Stimulated activated CD4-positive, alpha-beta T cell treated with anti-CD3 and anti-CD28 coated beads, Interleukin-15, amount 100 ng/mL, for 48 hours (primary cell): ENCODE measurements around the gene BAZ2B.

Experiments used
- DNase-seq, 2 donors: peaks; one replicate each; pipeline ENCODE4 v3.0.0-alpha.2; 2020; ENCODE audit warnings: low read depth in 2 of 2

Gene BAZ2B

DNA sequence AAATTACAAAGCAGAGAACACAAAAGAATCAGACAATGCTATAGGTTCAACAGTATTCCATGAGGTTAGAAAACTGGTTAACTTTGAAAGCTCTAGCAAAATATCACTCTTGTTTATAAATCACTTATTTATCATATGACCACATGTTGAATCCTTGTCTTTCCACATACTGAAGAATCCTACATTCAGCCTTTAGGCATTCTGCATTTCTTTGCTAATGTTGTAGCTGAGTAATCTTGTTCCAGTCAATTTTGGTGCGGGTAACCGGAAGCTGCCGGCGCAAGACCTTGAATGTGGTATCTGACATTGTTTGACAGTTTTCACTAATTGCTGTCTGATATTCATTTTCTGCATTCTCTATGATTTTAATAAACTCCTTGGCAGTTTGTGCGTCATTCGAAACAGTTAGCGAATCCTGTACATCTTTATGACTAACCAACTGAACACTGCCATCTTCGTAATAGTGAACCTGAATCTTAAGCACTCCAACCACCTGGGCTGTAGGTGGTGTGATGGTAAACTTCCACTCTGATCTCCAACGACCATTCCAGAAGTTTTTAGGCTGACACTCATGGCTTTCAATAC lies 154.1 kb downstream of the BAZ2B start:
- no peak for DNase-seq

- no peak for DNase-seq
Measured at GRCh38 chr2:159461076-159461475, 155.3 kb downstream of the BAZ2B start.

- no peak for DNase-seq
Measured at GRCh38 chr2:159460227-159460626, 156.1 kb downstream of the BAZ2B start.

DNA sequence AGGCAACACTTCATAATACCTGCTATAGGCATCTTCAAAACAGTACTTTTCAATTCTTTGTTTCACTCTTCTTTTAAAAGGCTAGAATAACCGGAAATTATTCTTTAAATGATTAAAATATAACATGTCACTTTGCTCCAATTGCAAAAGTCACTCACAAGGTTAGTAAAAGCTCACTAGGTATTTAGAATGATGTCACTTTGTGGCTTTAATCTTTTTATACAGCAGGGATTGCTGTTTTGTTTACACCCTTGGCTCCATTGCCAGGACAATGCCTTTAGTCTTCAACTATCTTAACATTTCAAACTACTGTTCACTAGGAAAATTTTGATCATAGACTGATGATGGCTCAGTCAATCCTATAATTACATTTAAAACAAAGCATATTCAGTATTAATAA lies 157.1 kb downstream of the BAZ2B start:
- DNase-seq, result no peak

DNA sequence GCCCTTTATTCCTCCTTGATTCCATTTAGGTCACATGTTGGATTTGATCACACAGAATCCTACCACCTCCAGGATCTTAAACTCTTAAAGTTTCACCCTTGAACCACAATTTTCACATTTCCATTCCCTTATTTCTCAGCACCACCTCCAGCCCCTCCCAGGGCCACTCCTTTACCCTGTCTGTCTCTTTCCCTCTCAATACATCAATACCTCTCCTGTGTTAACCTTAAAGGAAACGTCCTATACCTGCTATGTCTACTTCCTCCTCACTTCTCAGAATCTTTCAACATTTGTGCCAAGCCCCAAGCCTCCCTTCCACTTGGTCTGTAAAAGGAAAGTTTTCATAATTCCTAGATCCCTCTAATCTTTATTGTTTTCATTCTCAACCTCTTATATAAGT lies 158.8 kb downstream of the BAZ2B start:
- no peak for DNase-seq

DNA sequence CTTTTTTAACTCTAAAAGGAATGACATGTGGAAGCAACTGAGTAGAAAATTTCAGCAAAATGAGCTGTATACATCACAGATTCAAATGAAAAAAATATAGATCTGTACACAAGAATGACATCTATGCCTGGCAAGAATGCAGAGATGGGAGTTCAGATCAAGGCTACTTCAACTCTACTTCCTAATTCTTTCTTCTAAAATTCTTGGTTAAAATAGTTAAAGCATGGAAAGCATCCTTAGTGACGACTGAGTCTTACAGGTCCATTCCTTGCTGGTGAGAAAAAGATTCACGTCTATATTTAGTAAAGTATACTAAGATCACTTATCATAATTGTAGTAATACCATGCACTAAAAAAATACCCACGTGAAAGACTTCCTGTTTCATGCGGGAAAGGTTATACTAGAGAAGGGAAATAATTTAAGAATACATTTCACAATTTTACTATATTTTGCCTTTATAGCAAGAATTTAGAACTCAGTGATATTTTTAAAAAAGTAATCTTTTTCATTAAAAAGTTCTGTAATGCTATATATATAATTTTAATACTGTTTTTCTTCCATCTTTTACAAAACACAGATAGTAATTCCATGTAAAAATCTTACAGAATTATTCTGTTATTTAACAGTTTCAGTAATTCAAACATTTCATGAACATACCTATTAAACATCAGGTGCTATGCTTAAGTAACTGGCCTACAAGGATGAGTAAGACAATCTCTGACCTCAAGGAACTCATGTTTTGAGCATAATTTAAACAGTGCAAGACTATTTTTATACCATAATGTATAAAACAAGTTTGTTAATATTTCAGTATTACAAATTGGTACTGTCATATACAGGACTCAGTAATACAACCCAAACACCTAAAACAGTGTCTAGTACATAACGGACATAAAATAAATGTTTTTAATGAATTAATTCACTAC lies 159.6 kb downstream of the BAZ2B start:
- DNase-seq, result no peak

DNA sequence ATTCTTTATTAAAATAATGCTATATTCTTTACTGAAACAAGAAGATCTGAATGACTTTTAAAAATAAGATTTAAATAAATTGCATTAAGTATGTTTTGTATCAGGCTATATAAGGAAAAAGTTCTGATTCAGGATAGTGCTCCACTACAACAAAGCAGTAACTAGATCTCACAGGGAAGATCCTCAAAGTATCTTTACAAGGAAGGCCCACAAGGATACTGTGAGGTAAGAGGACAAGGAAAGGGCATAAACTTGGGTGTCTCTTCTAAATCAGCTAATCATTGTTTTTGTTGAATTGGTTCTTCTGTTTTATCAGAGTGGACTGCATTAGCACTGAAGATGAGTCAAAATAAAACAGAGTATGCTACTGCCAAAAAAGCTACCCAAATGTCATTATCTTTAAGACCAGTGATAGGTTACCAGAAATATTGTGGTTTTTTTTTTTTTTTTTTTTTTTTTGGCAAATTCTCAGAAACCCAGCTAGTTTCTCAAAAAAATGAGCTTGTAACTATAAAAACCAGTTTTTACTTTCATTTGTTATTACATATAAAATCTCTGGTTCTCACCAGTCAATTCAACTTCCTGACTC lies 160.9 kb downstream of the BAZ2B start:
- no peak for DNase-seq

DNA sequence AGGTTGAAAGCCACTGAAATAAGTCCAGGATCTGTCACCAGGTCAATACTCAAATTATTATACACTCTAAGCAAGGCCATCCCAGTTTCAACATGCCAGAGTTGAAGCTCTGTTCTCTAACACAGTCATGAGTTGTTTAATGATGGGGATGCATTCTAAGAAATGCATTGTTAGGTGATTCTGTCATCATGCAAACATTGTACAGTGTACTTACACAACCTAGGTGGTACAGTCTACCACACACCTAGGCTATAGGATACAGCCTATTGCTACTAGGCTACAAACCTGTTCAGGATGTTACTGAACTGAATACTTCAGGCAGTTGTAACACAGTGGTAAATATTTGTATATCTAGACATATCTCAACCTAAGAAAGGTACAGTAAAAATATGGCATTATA lies 162.2 kb downstream of the BAZ2B start:
- no peak for DNase-seq

DNA sequence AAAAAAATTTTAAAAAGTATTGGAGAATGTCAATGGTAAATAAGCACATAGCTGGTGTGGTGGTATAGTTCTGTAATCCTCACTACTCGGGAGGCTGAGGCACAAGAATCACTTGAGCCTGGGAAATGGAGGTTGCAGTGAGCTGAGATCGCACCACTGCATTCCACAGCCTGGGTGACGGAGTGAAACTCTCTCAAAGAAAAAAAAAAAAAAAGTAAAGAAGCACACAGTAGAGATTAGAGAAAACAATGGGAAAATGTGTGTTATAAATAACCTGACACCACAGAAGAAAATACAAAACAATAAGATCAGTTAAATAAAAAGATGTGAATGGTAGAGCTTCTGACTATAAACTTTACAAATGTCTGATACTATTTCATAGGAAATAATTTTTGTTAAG lies 166.2 kb downstream of the BAZ2B start:
- DNase-seq, result no peak

GRCh38 chr2:159449504-159450124 lies 166.7 kb downstream of the BAZ2B start:
- DNase-seq, result no peak

DNA sequence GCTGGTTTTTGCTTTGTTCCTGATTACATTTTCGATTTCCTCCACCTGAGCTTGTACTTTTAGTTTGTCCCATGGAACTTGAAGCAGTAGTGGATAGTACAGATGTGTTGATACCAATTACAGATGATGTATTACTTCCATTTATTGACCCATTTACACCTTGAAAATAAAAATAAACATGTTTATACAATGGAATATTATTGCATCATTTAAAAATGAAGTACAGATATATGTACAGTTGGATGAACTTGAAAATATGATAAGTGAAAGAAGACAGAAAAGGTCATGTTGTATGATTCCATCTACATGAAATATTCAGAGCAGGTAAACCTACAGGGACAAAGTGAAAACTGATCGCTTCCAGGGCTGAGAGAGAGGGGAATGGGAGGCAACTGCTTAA lies 169.5 kb downstream of the BAZ2B start:
- no peak for DNase-seq

- no peak for DNase-seq
Measured at GRCh38 chr2:159446201-159446600, 170.1 kb downstream of the BAZ2B start.

DNA sequence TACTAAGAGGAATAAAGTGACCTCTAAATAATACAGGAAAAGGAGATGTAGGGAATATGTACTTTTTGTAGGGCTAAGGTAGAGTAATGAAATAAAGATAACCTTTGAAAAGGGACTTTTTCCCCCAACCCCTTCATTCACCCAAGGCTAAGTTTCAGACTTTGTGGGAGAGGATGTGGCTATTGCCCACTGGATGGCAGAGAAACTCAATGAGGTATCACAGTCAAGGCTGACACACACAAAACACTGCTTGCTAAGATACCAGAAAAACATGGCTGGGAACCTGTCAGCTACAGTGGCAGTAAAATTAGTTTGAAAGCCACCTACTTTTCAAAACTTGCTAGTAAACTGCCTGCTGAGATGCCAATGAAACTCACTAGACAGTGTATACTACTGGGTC lies 171.0 kb downstream of the BAZ2B start:
- no peak for DNase-seq

- no peak for DNase-seq
Measured at GRCh38 chr2:159444754-159445153, 171.6 kb downstream of the BAZ2B start.

- no peak for DNase-seq
Measured at GRCh38 chr2:159442159-159442852, 174.0 kb downstream of the BAZ2B start.

DNA sequence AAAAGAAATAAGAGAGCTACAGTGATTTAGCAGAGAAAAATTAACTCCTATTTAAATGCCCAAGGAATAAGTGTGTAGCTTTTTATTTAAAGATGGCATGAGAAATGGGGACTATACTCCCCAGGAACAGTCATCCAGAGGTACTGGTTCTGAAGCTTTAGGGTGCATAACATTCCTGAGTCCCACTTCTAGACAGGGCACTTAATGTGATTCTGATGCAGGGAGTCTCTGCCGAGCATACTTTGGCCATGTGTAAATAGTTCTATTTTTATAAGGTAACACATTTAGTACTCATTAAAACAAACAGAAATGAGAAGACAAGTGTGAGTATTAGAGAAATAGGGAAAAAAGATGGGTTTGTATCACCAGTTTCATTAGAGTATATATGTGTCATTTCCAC lies 175.2 kb downstream of the BAZ2B start:
- no peak for DNase-seq

- DNase-seq, result no peak
Measured at GRCh38 chr2:159439421-159439820, 176.9 kb downstream of the BAZ2B start.

DNA sequence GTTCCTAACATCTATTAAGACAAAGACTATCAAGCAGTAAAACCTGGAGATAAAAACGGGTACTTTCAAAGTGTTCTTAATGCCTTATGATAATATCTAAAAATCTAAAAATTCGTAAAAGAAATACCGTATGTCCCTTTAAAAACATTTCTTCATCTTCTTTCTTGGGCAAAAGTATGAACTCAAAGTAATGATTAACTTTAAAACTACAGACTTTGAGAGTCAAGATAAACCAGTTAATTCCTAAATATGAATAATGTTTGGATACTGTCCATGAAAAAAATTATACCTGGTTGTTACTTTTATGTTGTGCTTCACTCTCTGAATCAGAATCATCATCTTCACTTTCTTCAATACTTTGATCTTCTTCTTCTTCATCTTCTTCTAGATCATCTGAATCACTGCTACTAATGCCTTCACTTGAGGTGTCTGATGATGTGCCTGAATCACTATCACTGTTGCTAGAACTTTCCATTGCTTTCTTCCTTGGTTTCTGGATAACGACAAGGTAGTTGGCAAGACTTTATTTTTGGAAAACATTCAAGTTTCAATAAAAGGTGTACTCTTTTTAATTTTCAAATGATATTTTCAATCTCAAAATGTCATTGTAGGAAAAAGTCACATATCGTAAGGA lies 177.5 kb downstream of the BAZ2B start:
- DNase-seq, result no peak

DNA sequence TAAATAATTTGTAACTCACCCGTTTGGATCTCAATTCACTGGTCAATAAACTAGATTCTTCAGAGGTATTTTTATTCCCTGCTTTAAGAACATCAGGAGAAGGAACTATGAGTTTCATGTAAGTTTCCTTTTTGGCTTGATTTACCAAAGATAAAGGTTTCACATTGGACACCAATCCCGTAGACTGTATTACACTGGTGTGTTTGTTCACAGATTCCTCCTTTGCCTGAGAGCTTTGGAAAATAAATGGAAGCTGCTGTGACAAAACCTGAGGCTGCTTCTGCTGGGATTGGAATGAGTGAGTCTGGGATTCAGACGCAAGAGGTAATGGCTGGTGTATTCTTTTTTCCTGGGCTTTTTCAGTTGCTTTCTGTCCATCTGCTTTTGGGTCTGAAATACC lies 178.1 kb downstream of the BAZ2B start:
- DNase-seq, result no peak

DNA sequence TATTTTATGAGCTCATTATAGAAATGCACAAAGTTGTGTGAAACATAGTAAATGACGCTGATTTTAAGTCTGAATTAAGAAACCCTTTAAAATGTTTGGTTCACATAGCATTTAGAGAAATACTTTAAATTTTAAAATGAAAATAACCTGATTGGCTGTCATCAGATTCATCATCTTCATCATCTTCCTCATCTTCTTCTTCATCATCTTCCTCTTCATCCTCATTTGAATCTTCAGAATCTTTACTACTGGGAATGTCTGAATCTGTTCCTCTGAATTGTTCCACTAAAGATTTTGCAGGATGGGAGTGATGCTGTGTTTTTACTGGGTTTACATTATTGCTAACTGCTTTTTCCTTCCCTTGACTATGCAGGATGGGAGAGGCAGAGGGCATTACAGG lies 183.7 kb downstream of the BAZ2B start:
- no peak for DNase-seq

GRCh38 chr2:159427048-159427447 lies 189.3 kb downstream of the BAZ2B start:
- no peak for DNase-seq

- no peak for DNase-seq
Measured at GRCh38 chr2:159419403-159419802, 196.9 kb downstream of the BAZ2B start.
